ENCODE measurements around the gene POU6F2.
"Not testable (repeated sequence)": the region's sequence is repeated elsewhere in the genome, so short reads cannot be mapped to it uniquely, and the experiment has no call there.

POU6F2 gene

DNA sequence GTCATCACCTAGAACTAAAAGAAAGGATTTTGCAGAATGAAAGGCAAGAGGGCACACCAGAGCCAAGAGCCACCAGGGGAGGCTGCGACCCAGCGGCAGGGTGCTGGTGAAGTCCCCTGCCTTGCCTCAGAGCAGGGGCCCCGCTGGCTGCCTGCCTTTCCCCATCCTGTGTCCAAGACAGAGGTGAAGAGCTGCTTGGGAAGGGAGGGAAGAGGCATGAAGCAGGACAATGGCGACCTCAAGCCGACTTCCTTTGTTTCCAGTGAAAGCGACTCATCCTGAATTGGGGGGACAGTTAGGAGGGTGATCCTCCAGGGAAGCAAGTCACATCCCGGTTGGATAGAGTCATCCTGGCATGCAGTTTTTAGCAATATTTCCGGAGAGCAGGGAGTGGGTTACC lies 333.0 kb downstream of the POU6F2 start:
- H3K4me3 Mint-ChIP-seq: no peak overlapping the region
- H3K36me3 Mint-ChIP-seq (ENCODE audit: low read depth): no peaks in the 10 kb centered on the region
- no peaks in the 10 kb centered on the region for H3K9me3 Mint-ChIP-seq
- no peaks in the 10 kb centered on the region for H3K4me1 Mint-ChIP-seq (ENCODE audit: low read depth)
- H3K27ac Mint-ChIP-seq: no peak overlapping the region
- H3K27me3 Mint-ChIP-seq: peaks cover 5% of the 10 kb centered on the region

DNA sequence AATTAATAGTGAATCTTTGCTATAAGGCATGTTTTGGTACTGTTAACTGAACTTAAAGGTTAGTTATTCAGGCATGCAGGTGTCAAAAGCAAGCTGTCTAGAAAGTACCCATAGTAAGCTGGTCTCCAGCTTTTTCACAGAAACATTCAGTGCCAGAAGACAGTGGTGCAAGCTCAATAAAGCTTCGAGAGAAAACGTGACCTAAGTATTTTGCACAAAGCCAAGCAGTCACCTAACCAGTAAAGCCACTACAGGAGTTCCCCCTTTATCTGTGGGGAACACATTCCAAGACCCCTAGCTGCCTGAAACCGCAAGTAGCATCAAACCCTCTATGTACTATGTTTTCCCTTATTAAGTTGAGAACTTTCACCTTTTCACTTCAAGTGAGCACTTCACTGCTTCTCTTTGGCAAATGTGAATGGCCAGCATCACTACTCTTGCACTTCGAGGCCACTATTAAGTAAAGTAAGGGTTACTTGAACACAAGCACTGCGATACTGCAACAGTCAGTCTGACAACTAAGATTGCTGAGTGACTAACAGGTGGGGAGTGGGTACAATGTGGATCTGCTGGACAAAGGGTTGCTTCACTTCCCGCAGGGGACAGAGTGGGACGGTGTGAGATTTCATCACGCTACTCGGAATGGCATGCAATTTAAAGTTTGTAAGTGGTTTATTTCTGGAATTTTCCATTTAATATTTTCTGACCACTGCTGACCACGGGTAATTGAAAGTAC lies 334.7 kb downstream of the POU6F2 start:
- Mint-ChIP-seq H3K36me3 (ENCODE audit: low read depth) (no peaks in the 10 kb centered on the region), H3K4me1 (ENCODE audit: low read depth) (no peaks in the 10 kb centered on the region), H3K27me3 (peaks cover 5% of the 10 kb centered on the region), H3K9me3 (no peaks in the 10 kb centered on the region), H3K4me3 (no peak overlapping the region), H3K27ac (no peak overlapping the region)

- peaks cover 5% of the 10 kb centered on the region for H3K27me3 Mint-ChIP-seq
- no peaks in the 10 kb centered on the region for H3K9me3 Mint-ChIP-seq
- H3K4me1 Mint-ChIP-seq (ENCODE audit: low read depth): no peaks in the 10 kb centered on the region
- H3K36me3 Mint-ChIP-seq (ENCODE audit: low read depth): no peaks in the 10 kb centered on the region
- no peak overlapping the region for H3K27ac Mint-ChIP-seq
- H3K4me3 Mint-ChIP-seq: no peak overlapping the region
Observed at GRCh38 chr7:39313376-39313775, 335.7 kb downstream of the POU6F2 start.

GRCh38 chr7:39313974-39314373 lies 336.3 kb downstream of the POU6F2 start:
- Mint-ChIP-seq H3K27me3 (peaks cover 5% of the 10 kb centered on the region), H3K9me3 (no peaks in the 10 kb centered on the region), H3K36me3 (ENCODE audit: low read depth) (no peaks in the 10 kb centered on the region), H3K4me1 (ENCODE audit: low read depth) (no peaks in the 10 kb centered on the region), H3K4me3 (no peak overlapping the region), H3K27ac (no peak overlapping the region)

GRCh38 chr7:39317107-39317506 lies 339.4 kb downstream of the POU6F2 start:
- no peaks in the 10 kb centered on the region for H3K27me3 Mint-ChIP-seq
- H3K36me3 Mint-ChIP-seq (ENCODE audit: low read depth): no peaks in the 10 kb centered on the region
- no peaks in the 10 kb centered on the region for H3K4me1 Mint-ChIP-seq (ENCODE audit: low read depth)
- H3K9me3 Mint-ChIP-seq: no peaks in the 10 kb centered on the region
- H3K27ac Mint-ChIP-seq: no peak overlapping the region
- no peak overlapping the region for H3K4me3 Mint-ChIP-seq

DNA sequence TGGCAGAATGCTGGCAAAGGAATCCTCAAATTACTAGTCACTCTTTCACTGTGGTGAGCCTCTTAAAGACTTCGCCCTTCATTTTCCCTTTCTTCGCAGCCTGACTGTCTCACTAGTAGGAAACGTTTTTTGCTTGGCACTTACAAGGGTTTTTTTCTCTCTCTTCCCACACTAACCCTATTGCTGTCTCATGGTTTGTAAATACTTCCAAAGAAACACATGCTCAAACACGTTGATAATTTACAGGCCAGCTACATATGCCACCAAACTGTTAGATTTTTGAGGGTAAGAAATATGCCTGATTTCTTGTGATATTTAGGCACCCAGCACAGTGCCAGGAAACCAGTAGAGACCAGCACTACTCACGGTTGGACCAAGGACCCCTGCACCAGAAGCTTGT lies 340.2 kb downstream of the POU6F2 start:
- Mint-ChIP-seq H3K4me1 (ENCODE audit: low read depth) (no peaks in the 10 kb centered on the region), H3K4me3 (no peak overlapping the region), H3K27ac (no peak overlapping the region), H3K27me3 (no peaks in the 10 kb centered on the region), H3K9me3 (no peaks in the 10 kb centered on the region), H3K36me3 (ENCODE audit: low read depth) (no peaks in the 10 kb centered on the region)

GRCh38 chr7:39321245-39321644 lies 343.5 kb downstream of the POU6F2 start:
- no peak overlapping the region for H3K27ac Mint-ChIP-seq
- H3K27me3 Mint-ChIP-seq: no peaks in the 10 kb centered on the region
- H3K36me3 Mint-ChIP-seq (ENCODE audit: low read depth): no peaks in the 10 kb centered on the region
- H3K9me3 Mint-ChIP-seq: no peaks in the 10 kb centered on the region
- no peaks in the 10 kb centered on the region for H3K4me1 Mint-ChIP-seq (ENCODE audit: low read depth)
- no peak overlapping the region for H3K4me3 Mint-ChIP-seq

DNA sequence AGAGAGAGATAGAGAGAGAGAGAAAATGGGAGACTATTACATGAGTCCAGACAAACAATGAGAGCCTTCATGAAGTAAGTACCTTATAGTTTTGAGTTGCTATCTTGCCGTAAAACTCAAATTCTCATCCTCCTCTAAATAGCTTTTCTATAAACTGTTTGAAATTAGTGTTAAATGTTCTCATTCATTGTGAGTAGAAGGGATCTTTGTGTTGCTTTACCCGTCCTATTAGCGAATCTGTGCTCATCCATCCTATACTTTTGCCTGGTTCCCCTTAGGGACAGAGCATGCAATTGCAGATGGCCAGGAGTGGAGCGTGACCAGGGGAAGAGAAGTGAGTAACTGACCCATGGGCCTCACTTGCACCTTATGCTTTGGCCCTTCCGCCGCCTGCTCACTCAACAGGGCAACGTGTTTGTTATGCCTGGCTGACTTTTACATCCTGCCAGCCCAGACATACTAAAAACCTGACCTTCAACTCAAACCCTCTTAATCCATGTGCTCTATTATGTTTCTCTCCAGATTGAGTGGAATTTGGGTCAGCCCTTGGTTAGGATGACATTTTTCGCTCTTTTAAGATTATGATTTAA lies 344.3 kb downstream of the POU6F2 start:
- Mint-ChIP-seq H3K27me3 (no peaks in the 10 kb centered on the region), H3K4me3 (no peak overlapping the region), H3K4me1 (ENCODE audit: low read depth) (no peaks in the 10 kb centered on the region), H3K27ac (no peak overlapping the region), H3K36me3 (ENCODE audit: low read depth) (no peaks in the 10 kb centered on the region), H3K9me3 (no peaks in the 10 kb centered on the region)

GRCh38 chr7:39324139-39324760 lies 346.5 kb downstream of the POU6F2 start:
- no peaks in the 10 kb centered on the region for H3K9me3 Mint-ChIP-seq
- no peaks in the 10 kb centered on the region for H3K36me3 Mint-ChIP-seq (ENCODE audit: low read depth)
- no peaks in the 10 kb centered on the region for H3K4me1 Mint-ChIP-seq (ENCODE audit: low read depth)
- no peak overlapping the region for H3K27ac Mint-ChIP-seq
- H3K4me3 Mint-ChIP-seq: no peak overlapping the region
- no peaks in the 10 kb centered on the region for H3K27me3 Mint-ChIP-seq

DNA sequence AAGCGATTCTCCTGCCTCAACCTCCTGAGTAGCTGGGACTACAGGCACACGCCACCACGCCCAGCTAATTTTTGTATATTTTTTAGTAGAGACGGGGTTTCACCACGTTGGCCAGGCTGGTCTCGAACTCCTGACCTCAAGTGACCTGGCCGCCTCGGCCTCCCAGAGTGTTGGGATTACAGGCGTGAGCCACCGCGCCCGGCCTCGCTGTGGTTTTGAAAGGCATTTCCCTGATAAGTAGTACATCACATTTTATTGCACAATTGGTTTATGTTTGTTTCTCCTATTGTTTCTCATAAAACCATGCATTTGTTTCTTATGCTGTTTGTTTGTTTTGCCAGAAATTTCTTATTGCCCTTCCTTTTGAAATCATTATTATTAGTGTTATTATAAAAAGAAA lies 353.9 kb downstream of the POU6F2 start:
- not testable (repeated sequence) for H3K4me3 Mint-ChIP-seq; H3K36me3 Mint-ChIP-seq (ENCODE audit: low read depth); H3K27me3 Mint-ChIP-seq; H3K4me1 Mint-ChIP-seq (ENCODE audit: low read depth); H3K27ac Mint-ChIP-seq; H3K9me3 Mint-ChIP-seq

DNA sequence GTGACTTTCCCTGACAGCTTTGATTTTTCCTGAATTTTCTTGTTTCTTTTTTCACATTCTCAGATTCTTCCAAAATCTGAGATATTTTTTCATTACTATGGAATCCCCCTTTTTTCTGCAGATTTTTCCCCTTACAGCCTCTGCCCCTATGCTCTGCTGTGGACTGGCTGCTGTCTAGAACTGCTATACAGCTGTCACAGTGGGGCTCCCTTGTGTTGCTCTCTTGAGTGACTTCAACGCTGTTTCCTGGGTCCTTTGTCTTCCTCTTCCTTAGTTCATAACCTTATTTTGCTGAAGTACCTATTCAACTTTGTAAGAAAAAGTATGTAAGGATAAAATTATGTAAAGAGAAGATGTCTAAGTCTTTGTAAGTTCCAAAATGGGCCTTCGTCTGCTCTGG lies 354.4 kb downstream of the POU6F2 start:
- H3K36me3 Mint-ChIP-seq (ENCODE audit: low read depth): no peaks in the 10 kb centered on the region
- no peak overlapping the region for H3K27ac Mint-ChIP-seq
- no peak overlapping the region for H3K4me3 Mint-ChIP-seq
- no peaks in the 10 kb centered on the region for H3K27me3 Mint-ChIP-seq
- no peaks in the 10 kb centered on the region for H3K9me3 Mint-ChIP-seq
- H3K4me1 Mint-ChIP-seq (ENCODE audit: low read depth): no peaks in the 10 kb centered on the region

DNA sequence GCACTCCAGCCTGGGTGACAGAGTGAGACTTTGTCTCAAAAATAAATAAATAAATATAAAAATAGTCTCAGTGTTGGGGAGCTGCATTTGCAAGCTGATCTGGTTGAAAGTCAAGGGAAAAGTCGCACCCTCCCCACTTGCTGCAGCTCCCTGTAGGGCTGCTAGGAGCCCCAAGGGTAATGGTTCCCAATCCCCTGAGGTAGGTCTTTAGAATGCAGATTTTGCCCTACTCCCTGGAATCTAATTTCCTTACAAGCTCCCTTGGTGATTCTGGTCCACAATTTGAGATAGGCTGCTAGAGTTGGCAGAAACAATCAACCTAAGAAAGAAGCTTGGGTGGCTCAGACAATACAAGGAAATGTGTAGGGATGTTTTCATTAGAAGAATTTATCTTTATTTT lies 356.0 kb downstream of the POU6F2 start:
- no peaks in the 10 kb centered on the region for H3K9me3 Mint-ChIP-seq
- no peaks in the 10 kb centered on the region for H3K36me3 Mint-ChIP-seq (ENCODE audit: low read depth)
- no peaks in the 10 kb centered on the region for H3K27me3 Mint-ChIP-seq
- H3K4me1 Mint-ChIP-seq (ENCODE audit: low read depth): no peaks in the 10 kb centered on the region
- no peak overlapping the region for H3K27ac Mint-ChIP-seq
- H3K4me3 Mint-ChIP-seq: no peak overlapping the region

DNA sequence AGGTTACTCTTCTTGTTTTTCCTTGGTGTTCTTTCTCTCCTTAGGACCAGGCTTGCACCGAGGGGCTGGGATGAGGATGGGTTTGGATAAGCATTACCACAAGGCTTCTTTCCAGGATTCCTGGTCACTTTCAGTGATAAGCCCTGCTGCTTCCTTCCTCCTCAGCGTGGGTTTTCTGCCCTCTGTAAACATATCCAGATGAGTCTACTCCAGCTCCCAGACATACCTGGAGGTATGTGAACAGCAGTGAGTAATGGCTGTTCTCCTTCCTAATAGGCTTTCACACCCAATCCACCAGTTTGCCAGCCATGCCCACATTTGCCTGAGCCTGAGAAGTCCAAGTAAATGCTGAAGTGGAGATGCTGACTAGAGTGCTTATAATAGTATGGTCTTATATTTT lies 358.7 kb downstream of the POU6F2 start:
- no peaks in the 10 kb centered on the region for H3K9me3 Mint-ChIP-seq
- no peaks in the 10 kb centered on the region for H3K4me1 Mint-ChIP-seq (ENCODE audit: low read depth)
- H3K36me3 Mint-ChIP-seq (ENCODE audit: low read depth): no peaks in the 10 kb centered on the region
- H3K4me3 Mint-ChIP-seq: no peak overlapping the region
- H3K27me3 Mint-ChIP-seq: no peaks in the 10 kb centered on the region
- H3K27ac Mint-ChIP-seq: no peak overlapping the region

- Mint-ChIP-seq H3K27ac (no peak overlapping the region), H3K36me3 (ENCODE audit: low read depth) (no peaks in the 10 kb centered on the region), H3K4me1 (ENCODE audit: low read depth) (no peaks in the 10 kb centered on the region), H3K27me3 (no peaks in the 10 kb centered on the region), H3K9me3 (no peaks in the 10 kb centered on the region), H3K4me3 (no peak overlapping the region)
Observed at GRCh38 chr7:39338716-39339115, 361.0 kb downstream of the POU6F2 start.

DNA sequence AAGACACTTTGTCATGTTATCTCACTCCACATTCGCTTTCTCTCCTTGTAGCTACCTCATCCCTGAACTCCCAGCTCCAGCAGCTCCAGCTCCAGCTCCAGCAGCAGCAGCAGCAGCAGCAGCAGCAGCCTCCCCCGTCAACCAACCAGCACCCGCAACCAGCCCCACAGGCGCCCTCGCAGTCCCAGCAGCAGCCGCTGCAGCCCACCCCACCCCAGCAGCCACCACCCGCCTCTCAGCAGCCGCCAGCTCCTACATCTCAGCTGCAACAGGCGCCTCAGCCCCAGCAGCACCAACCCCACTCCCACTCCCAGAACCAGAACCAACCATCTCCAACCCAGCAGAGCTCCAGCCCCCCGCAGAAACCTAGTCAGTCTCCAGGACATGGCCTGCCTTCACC lies 361.9 kb downstream of the POU6F2 start:
- no peaks in the 10 kb centered on the region for H3K27me3 Mint-ChIP-seq
- H3K36me3 Mint-ChIP-seq (ENCODE audit: low read depth): no peaks in the 10 kb centered on the region
- no peak overlapping the region for H3K4me3 Mint-ChIP-seq
- H3K4me1 Mint-ChIP-seq (ENCODE audit: low read depth): no peaks in the 10 kb centered on the region
- no peaks in the 10 kb centered on the region for H3K9me3 Mint-ChIP-seq
- H3K27ac Mint-ChIP-seq: no peak overlapping the region

DNA sequence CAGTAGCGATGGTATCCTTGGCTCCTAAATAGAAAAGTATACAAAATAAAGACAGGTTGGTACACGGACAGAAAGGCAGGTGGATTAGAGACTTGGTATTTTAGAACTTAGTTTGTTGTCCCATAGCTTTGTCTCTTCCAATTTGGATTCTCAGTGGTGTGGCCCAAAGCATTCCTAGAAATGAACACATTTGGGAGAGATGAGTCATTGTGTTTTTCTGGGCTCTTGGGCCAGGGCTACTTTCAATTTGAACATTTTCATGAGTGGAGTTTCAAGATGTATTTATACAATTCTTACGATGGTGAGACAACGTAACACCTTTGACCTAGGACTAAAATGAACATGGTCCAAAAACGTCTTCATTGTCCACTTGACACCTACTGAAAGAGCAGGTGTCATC lies 363.4 kb downstream of the POU6F2 start:
- Mint-ChIP-seq H3K27ac (no peak overlapping the region), H3K4me3 (no peak overlapping the region), H3K4me1 (ENCODE audit: low read depth) (no peaks in the 10 kb centered on the region), H3K27me3 (no peaks in the 10 kb centered on the region), H3K36me3 (ENCODE audit: low read depth) (no peaks in the 10 kb centered on the region), H3K9me3 (no peaks in the 10 kb centered on the region)

Measured in stimulated activated naive CD8-positive, alpha-beta T cell treated with anti-CD3 and anti-CD28 coated beads, Interleukin-15, Interleukin-2, amounts not matched to agents 100 ng/mL and 50 ng/mL, for 24 hours (primary cell).